Fibroblast of skin of right quadriceps (primary cell): Measurements from ENCODE around the gene RTL10.

Experiments used
- DNase-seq: peaks from one replicate; pipeline ENCODE4 v3.0.0-alpha.2; 2013

The RTL10 gene

GRCh38 chr22:19854778-19855503, at the start of gene RTL10, which contains the start of gene GNB1L:
TSS of gene RTL10 (minus strand) at chr22:19854874. CDS start at chr22:19852261, 2,613 bp downstream.
TSS of gene GNB1L (minus strand) at chr22:19854874. CDS start at chr22:19821355, 33,519 bp downstream.
- DNase-seq: peak; percentile 95

- no peak for DNase-seq
Measured at GRCh38 chr22:19904174-19904856, 49.6 kb upstream of the RTL10 start.

- DNase-seq: no peak
Measured at GRCh38 chr22:19903513-19903912, 48.8 kb upstream of the RTL10 start.

- no peak for DNase-seq
Measured at GRCh38 chr22:19903031-19903430, 48.4 kb upstream of the RTL10 start.

GRCh38 chr22:19902245-19902715, 47.6 kb upstream of the RTL10 start:
- DNase-seq: no peak

- no peak for DNase-seq
Measured at GRCh38 chr22:19901577-19902244, 47.0 kb upstream of the RTL10 start.

- no peak for DNase-seq
Measured at GRCh38 chr22:19900707-19901436, 46.2 kb upstream of the RTL10 start.

GRCh38 chr22:19898831-19899567, 44.3 kb upstream of the RTL10 start:
- no peak for DNase-seq

- DNase-seq: no peak
Measured at GRCh38 chr22:19898145-19898544, 43.5 kb upstream of the RTL10 start.

- DNase-seq: no peak
Measured at GRCh38 chr22:19897726-19898125, 43.1 kb upstream of the RTL10 start.

GRCh38 chr22:19896665-19897355, 42.1 kb upstream of the RTL10 start:
- DNase-seq: no peak

GRCh38 chr22:19895160-19895849, 40.6 kb upstream of the RTL10 start:
- no peak for DNase-seq

- DNase-seq: no peak
Measured at GRCh38 chr22:19893363-19893762, 38.7 kb upstream of the RTL10 start.

GRCh38 chr22:19892925-19893324, 38.3 kb upstream of the RTL10 start:
- no peak for DNase-seq

GRCh38 chr22:19892257-19892879, 37.7 kb upstream of the RTL10 start:
- DNase-seq: peak; percentile 32

- DNase-seq: peak; percentile 91
Measured at GRCh38 chr22:19891317-19892256, 36.9 kb upstream of the RTL10 start.

- no peak for DNase-seq
Measured at GRCh38 chr22:19890502-19891316, 36.0 kb upstream of the RTL10 start.

GRCh38 chr22:19889951-19890350, 35.3 kb upstream of the RTL10 start:
- no peak for DNase-seq
